Ascending aorta (tissue), 2 donors: ENCODE measurements around the gene PGLYRP2. TPM values are rescaled to one million over a fixed set of nuclear protein-coding genes. Genes with fewer than 3 reads are reported as not detected.

ENCODE experiments used
- DNase-seq, 2 donors: peaks; one replicate each; pipeline ENCODE4 v3.0.0-alpha.2; 2019; ENCODE audit warnings: low spot score in 2 of 2
- H3K27ac ChIP-seq, 2 donors: fragments of 200-600 bp; sonication (generic); one replicate each; pipeline ENCODE4 v1.5.1; 2016 to 2017; ENCODE audit warnings: mild to moderate bottlenecking in 1 of 2
- H3K27me3 ChIP-seq: fragments of 200-600 bp; sonication (generic); one replicate; pipeline ENCODE4 v1.5.1; 2017
- H3K36me3 ChIP-seq, 2 donors: fragments of 200-600 bp; sonication (generic); one replicate each; pipeline ENCODE4 v1.5.1; 2016
- H3K4me1 ChIP-seq, 2 donors: fragments of 200-600 bp; sonication (generic); one replicate each; pipeline ENCODE4 v1.5.1; 2016 to 2017; ENCODE audit warnings: mild to moderate bottlenecking in 1 of 2
- H3K4me3 ChIP-seq, 2 donors: fragments of 200-600 bp; sonication (generic); one replicate each; pipeline ENCODE4 v1.5.1; 2016 to 2017; ENCODE audit warnings: mild to moderate bottlenecking in 1 of 2
- H3K9me3 ChIP-seq, 2 donors: fragments of 200-600 bp; sonication (generic); one replicate each; pipeline ENCODE4 v1.5.1; 2016
- intact Hi-C: fragments of 100-400 bp; cut with DNase I; formaldehyde crosslinking; loops from one replicate; pipeline ENCODE4 v1.15.1; 2023
- total RNA-seq: library from RNA; depleted of rRNA; stranded (reverse); fragments of >200 nt; gene quantifications from one replicate; pipeline ENCODE4 v1.1.0, GENCODE V29; 2016
- TF ChIP-seq, protein P1 (sequence below), 3 experiments: fragments of 200-600 bp in 2 of 3; fragments of 450-650 bp in 1 of 3; sonication (generic) in 2 of 3; IDR thresholded peaks; one replicate each; pipeline ENCODE4 v1.5.1; 2016 to 2019; ENCODE audit warnings: antibody characterized with exemption in 3 of 3, mild to moderate bottlenecking in 1 of 3, moderate library complexity in 1 of 3

The PGLYRP2 gene
- total RNA-seq, 1 donor from 2014 or later = not detected

GRCh38 chr19:15442142-15442920 is 37.0 kb downstream of the PGLYRP2 start:
- TF ChIP-seq, protein P1, sequence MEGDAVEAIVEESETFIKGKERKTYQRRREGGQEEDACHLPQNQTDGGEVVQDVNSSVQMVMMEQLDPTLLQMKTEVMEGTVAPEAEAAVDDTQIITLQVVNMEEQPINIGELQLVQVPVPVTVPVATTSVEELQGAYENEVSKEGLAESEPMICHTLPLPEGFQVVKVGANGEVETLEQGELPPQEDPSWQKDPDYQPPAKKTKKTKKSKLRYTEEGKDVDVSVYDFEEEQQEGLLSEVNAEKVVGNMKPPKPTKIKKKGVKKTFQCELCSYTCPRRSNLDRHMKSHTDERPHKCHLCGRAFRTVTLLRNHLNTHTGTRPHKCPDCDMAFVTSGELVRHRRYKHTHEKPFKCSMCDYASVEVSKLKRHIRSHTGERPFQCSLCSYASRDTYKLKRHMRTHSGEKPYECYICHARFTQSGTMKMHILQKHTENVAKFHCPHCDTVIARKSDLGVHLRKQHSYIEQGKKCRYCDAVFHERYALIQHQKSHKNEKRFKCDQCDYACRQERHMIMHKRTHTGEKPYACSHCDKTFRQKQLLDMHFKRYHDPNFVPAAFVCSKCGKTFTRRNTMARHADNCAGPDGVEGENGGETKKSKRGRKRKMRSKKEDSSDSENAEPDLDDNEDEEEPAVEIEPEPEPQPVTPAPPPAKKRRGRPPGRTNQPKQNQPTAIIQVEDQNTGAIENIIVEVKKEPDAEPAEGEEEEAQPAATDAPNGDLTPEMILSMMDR (IDR thresholded peaks at IDR 0.05) = no peak
- intact Hi-C loops = no loop called here
- Histone ChIP-seq H3K36me3 (no peaks in the 10 kb centered on the region), H3K9me3 (no peaks in the 10 kb centered on the region), H3K4me3 (no peak overlapping the region), H3K27ac (no peak overlapping the region), H3K4me1 (peaks cover 27 to 60% of the 10 kb centered on the region in 2 donors), H3K27me3 (no peaks in the 10 kb centered on the region)
- no peak for DNase-seq

GRCh38 chr19:15441317-15441716 is 38.0 kb downstream of the PGLYRP2 start:
- no peaks in the 10 kb centered on the region for H3K36me3 ChIP-seq
- DNase-seq = no peak
- H3K4me1 ChIP-seq = peaks cover 29 to 66% of the 10 kb centered on the region in 2 donors
- intact Hi-C loops = no loop called here
- H3K27ac ChIP-seq = no peak overlapping the region
- H3K9me3 ChIP-seq = no peaks in the 10 kb centered on the region
- H3K27me3 ChIP-seq = no peaks in the 10 kb centered on the region
- TF ChIP-seq, protein P1 (IDR thresholded peaks at IDR 0.05) = no peak
- H3K4me3 ChIP-seq = no peak overlapping the region

DNA sequence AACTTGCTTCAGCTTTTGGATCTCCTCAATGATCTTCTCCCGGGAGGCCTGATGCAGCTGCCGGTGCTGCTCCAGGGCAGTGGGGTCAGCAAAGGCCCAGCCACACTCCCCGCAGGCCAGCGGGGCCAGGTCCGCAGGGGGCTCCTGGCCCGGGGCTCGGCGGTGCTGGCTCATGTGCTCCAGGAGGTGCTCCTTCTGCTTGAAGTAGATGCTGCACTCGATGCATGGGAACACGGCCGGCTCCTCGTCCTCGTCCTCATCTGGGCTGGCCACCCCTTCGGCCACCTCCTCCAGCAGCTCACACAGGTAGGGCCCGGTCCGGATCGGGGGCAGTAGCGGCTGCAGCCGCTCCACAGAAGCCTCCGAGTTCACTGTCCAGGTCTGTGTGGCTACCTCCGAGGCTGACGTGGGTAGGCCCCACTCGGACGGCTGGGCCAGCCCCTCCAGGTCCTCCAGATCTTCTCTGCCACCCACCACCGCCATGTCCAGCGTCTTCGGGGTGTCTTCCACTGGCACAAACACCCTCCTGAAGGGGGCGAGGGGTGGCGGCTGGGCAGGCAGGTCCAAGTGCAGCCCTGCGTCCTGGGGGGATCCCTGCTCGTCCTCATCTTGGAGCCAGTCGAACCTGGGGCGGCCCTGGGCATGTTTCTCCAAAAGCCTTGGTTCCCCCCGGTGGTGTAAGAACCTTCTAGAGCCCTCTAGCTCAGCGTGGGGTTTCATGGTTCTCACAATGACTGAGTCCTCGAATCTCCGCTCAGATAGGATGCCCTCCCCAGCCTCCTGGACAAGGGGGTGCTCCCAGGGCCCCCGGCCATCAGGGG is 39.3 kb downstream of the PGLYRP2 start:
- intact Hi-C loops = loop anchor here (5.0 kb wide), 3 partner anchors 178 to 333 kb away; partner anchors contain the start of gene SYDE1
- TF ChIP-seq, protein P1 (IDR thresholded peaks at IDR 0.05) = no peak
- Histone ChIP-seq H3K9me3 (no peaks in the 10 kb centered on the region), H3K27me3 (no peaks in the 10 kb centered on the region), H3K4me3 (no peak overlapping the region), H3K27ac (peak overlapping the region in 1 of 2 donors; percentile 78), H3K36me3 (no peaks in the 10 kb centered on the region), H3K4me1 (peaks cover 20 to 53% of the 10 kb centered on the region in 2 donors)
- DNase-seq = no peak

DNA sequence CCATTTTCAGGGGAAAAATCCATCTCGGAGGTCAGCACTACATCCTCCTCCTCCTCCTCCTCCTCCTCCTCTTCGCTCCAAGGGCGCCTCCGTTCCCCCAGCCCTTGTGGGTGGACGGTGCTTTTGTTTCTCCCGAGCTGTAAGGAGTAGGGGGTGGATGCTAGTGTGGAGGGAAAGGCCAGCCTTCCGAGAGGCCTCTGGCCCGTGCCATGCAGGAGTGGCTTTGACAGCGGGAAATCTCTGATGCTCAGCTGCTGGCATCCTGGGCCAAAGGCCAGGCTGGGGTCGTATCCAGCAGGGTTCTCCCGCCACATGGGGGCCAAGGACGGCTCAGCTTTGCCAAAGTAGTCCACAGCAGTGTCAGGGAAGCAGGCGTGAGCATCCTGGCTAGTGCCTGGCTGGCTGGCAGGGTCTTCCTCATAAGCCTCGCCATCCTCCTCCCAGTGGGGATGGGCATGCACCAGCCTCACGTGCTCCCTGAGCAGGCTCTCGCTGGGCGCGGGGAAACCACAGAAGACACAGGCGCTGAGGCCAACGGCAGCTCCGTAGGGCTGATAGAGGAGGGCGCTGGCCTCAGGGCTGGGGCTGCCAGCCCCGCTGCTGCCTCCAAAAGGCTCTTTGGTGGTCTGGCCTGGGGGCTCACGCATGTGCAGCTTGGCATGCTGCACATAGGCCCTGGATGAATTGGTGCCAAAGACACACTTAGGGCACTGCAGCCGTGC is 40.1 kb downstream of the PGLYRP2 start:
- intact Hi-C loops = loop anchor here (5.0 kb wide), 3 partner anchors 177 to 332 kb away; partner anchors contain the start of gene SYDE1

DNA sequence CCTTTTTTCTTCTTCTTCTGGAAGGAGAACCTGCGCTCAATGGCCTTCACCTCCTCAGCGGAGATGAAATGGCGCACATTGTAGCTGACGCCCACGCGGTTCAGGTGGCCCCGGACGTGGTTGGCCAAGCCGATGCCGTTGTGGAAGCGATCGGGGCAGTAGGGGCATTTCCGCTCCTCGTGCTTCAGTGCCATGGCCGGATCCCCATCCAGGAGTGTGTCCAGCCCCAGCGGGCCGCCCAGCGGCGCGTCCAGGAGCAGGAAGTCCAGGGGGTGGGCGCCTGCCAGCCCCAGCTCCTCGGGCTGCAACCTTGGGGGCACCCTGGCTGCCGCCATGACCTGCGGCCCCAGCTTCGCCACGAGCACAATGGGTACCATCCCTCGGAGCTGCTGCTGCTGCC is 40.7 kb downstream of the PGLYRP2 start:
- H3K27ac ChIP-seq = peak overlapping the region; percentile 70 to 78
- no peaks in the 10 kb centered on the region for H3K9me3 ChIP-seq
- DNase-seq = no peak
- no peaks in the 10 kb centered on the region for H3K27me3 ChIP-seq
- peaks cover 18 to 39% of the 10 kb centered on the region in 2 donors for H3K4me1 ChIP-seq
- TF ChIP-seq, protein P1 (IDR thresholded peaks at IDR 0.05) = no peak
- H3K4me3 ChIP-seq = no peak overlapping the region
- H3K36me3 ChIP-seq = no peaks in the 10 kb centered on the region
- intact Hi-C loops = loop anchor here (5.0 kb wide), 3 partner anchors 176 to 331 kb away; partner anchors contain the start of gene SYDE1

More for the DNA sequence above, 40.1 kb downstream of the PGLYRP2 start:
- H3K4me1 ChIP-seq = peaks cover 18 to 46% of the 10 kb centered on the region in 2 donors
- H3K27ac ChIP-seq = peak overlapping the region; percentile 70 to 78
- H3K27me3 ChIP-seq = no peaks in the 10 kb centered on the region
- H3K9me3 ChIP-seq = no peaks in the 10 kb centered on the region
- TF ChIP-seq, protein P1 (IDR thresholded peaks at IDR 0.05) = no peak
- no peak for DNase-seq
- H3K36me3 ChIP-seq = no peaks in the 10 kb centered on the region
- H3K4me3 ChIP-seq = no peak overlapping the region
